A549 treated with Hydrocortisone at 1 μM for 4 hours (cell line): ENCODE data around the gene TRIM62. TPM values are rescaled to one million over a fixed set of nuclear protein-coding genes. Genes with fewer than 3 reads are reported as not detected.

Experiments used
- total RNA-seq: library from RNA; stranded (reverse); fragments of 200-300 nt; extraction: Qiagen RNA extraction; gene quantifications from 5 replicates; pipeline ENCODE4 v1.2.3, GENCODE V29; 2022

The TRIM62 gene
- total RNA-seq: 2.0 to 2.3 TPM (median 2.2 TPM) in 5 replicates

GRCh38 chr1:33181921-33182341 is at the start of gene TRIM62:
Gene TRIM62 (minus strand): TSS chr1:33182043. CDS start chr1:33181432, 611 bp downstream.

Other genes starting within 250 kb of the TRIM62 start
- gene RNF19B, start 217.2 kb downstream of the TRIM62 start, total RNA-seq: 16.7 to 19.3 TPM (median 18.5 TPM) in 5 replicates
- 135 to 167 TPM (median 146 TPM) in 5 replicates for gene AK2, start 145.2 kb downstream of the TRIM62 start, total RNA-seq
- 0.66 to 1.2 TPM (median 0.93 TPM) in 5 replicates for gene AZIN2, start 100.9 kb downstream of the TRIM62 start, total RNA-seq
- gene ZNF362, start 74.4 kb upstream of the TRIM62 start, total RNA-seq: 7.9 to 12.9 TPM (median 10.5 TPM) in 5 replicates
- not detected in 5 replicates for gene A3GALT2, start 139.1 kb upstream of the TRIM62 start, total RNA-seq
- 94.0 to 113 TPM (median 111 TPM) in 5 replicates for gene PHC2, start 249.1 kb upstream of the TRIM62 start, total RNA-seq